IMR-90 (cell line): Measurements from ENCODE around the gene AXDND1. TPM values are rescaled to one million over a fixed set of nuclear protein-coding genes. Genes with fewer than 3 reads are reported as not detected.

Experiments used
- ATAC-seq: fragments of 200-7000 bp; cut with Tn5 transposase; 2 replicates; pipeline ENCODE4 v1.9.1; 2020; ENCODE audit warnings: low read depth, mild to moderate bottlenecking, moderate library complexity
- BruUV-seq: library from RNA; stranded (reverse); fragments of 400-500 nt; replicated peaks from 2 replicates; lab custom pipeline; 2021; lab: Mats Ljungman, UMichigan
- CTCF ChIA-PET: fragments of 300-600 bp; formaldehyde crosslinking; extraction: SDS; loops from one replicate; lab custom pipeline; 2021; ENCODE audit warnings: antibody characterized with exemption; lab: Yijun Ruan, JAX
- POLR2A ChIA-PET: fragments of 300-600 bp; sonication (Branson Sonifier 250); formaldehyde crosslinking; loops from one replicate; lab custom pipeline; 2022; ENCODE audit warnings: antibody characterized with exemption; ENCODE audit not compliant: unreplicated experiment; lab: Charles Lee
- DNase-seq: peaks from one replicate; pipeline ENCODE4 v3.0.0; 2013
- H2AFZ ChIP-seq: replicated peaks from 2 replicates; pipeline ENCODE3; 2013; ENCODE audit warnings: low read length, mild to moderate bottlenecking; ENCODE audit not compliant: poor library complexity
- H2AK5ac ChIP-seq: 2 replicates; pipeline ENCODE4 v1.6.1; 2013; ENCODE audit warnings: low read depth, low read length, inconsistent platforms
- H2AK9ac ChIP-seq: replicated peaks from 2 replicates; pipeline ENCODE3; 2013; ENCODE audit warnings: mild to moderate bottlenecking, low read depth, low read length, moderate library complexity; ENCODE audit not compliant: poor library complexity
- H2BK120ac ChIP-seq: 2 replicates; pipeline ENCODE4 v1.6.1; 2013; ENCODE audit warnings: low read depth, low read length, inconsistent platforms
- H2BK15ac ChIP-seq: 3 replicates; pipeline ENCODE4 v1.6.1; 2013; ENCODE audit warnings: low read depth, low read length, inconsistent platforms
- H2BK20ac ChIP-seq: 2 replicates; pipeline ENCODE4 v1.6.1; 2013; ENCODE audit warnings: low read depth, mild to moderate bottlenecking, inconsistent platforms, low read length, moderate library complexity
- H2BK5ac ChIP-seq: 2 replicates; pipeline ENCODE4 v1.6.1; 2013; ENCODE audit warnings: mild to moderate bottlenecking, low read depth, low read length, inconsistent platforms; ENCODE audit not compliant: poor library complexity, severe bottlenecking
- H3K14ac ChIP-seq: replicated peaks from 2 replicates; pipeline ENCODE4 v1.6.1; 2013; ENCODE audit warnings: low read depth, low read length, inconsistent platforms
- H3K18ac ChIP-seq: 2 replicates; pipeline ENCODE4 v1.6.1; 2013; ENCODE audit warnings: low read depth, low read length, control low read depth
- H3K23ac ChIP-seq: 2 replicates; pipeline ENCODE4 v1.6.1; 2013; ENCODE audit warnings: low read depth, low read length, inconsistent platforms
- H3K27ac ChIP-seq: 2 replicates; pipeline ENCODE4 v1.5.1; 2013; ENCODE audit warnings: mild to moderate bottlenecking, control low read depth, low read length; ENCODE audit not compliant: insufficient read depth
- H3K27me3 ChIP-seq: 2 replicates; pipeline ENCODE4 v1.6.1; 2013; ENCODE audit warnings: low read length; ENCODE audit not compliant: control insufficient read depth, insufficient read depth
- H3K36me3 ChIP-seq: 2 replicates; pipeline ENCODE4 v1.6.1; 2013; ENCODE audit warnings: low read length, mixed read lengths; ENCODE audit not compliant: control insufficient read depth, insufficient read depth
- H3K4ac ChIP-seq: 2 replicates; pipeline ENCODE4 v1.6.1; 2013; ENCODE audit warnings: low read depth, low read length, inconsistent platforms
- H3K4me1 ChIP-seq: 2 replicates; pipeline ENCODE4 v1.6.1; 2013; ENCODE audit warnings: low read length, mixed read lengths; ENCODE audit not compliant: control insufficient read depth, insufficient read depth
- H3K4me2 ChIP-seq: 2 replicates; pipeline ENCODE4 v1.6.1; 2013; ENCODE audit warnings: low read depth, mild to moderate bottlenecking, control low read depth, low read length, moderate library complexity
- H3K4me3 ChIP-seq: 2 replicates; pipeline ENCODE4 v1.5.1; 2013; ENCODE audit warnings: low read depth, mild to moderate bottlenecking, control low read depth, low read length, moderate library complexity; ENCODE audit not compliant: insufficient read depth
- H3K56ac ChIP-seq: 2 replicates; pipeline ENCODE4 v1.6.1; 2013; ENCODE audit warnings: low read length, inconsistent platforms; ENCODE audit not compliant: insufficient read depth; ENCODE audit errors: extremely low read depth
- H3K79me1 ChIP-seq, 2 experiments: 2 replicates each; pipeline ENCODE4 v1.6.1; 2013; ENCODE audit warnings: low read length in 2 of 2, inconsistent platforms in 1 of 2, low read depth in 1 of 2
- H3K9ac ChIP-seq: 2 replicates; pipeline ENCODE4 v1.6.1; 2013; ENCODE audit warnings: low read depth, low read length, control low read depth
- H3K9me1 ChIP-seq: 2 replicates; pipeline ENCODE4 v1.6.1; 2013; ENCODE audit warnings: low read length, inconsistent platforms; ENCODE audit not compliant: insufficient read depth
- H3K9me3 ChIP-seq: 2 replicates; pipeline ENCODE4 v1.6.1; 2013; ENCODE audit warnings: low read length; ENCODE audit not compliant: control insufficient read depth, insufficient read depth
- H4K20me1 ChIP-seq: 2 replicates; pipeline ENCODE4 v1.6.1; 2013; ENCODE audit warnings: low read length, inconsistent platforms; ENCODE audit not compliant: insufficient read depth
- H4K5ac ChIP-seq: 2 replicates; pipeline ENCODE4 v1.6.1; 2013; ENCODE audit warnings: mild to moderate bottlenecking, low read depth, low read length, control low read depth
- H4K8ac ChIP-seq, 2 experiments: 2 replicates each; pipeline ENCODE4 v1.6.1; 2013; ENCODE audit warnings: low read depth in 2 of 2, low read length in 2 of 2, control low read depth in 1 of 2, inconsistent platforms in 1 of 2
- H4K91ac ChIP-seq: 2 replicates; pipeline ENCODE4 v1.6.1; 2013; ENCODE audit warnings: low read depth, low read length, inconsistent platforms; ENCODE audit not compliant: insufficient read depth
- BHLHE40 ChIP-seq: fragments of 150-350 bp; IDR thresholded peaks from 2 replicates; pipeline ENCODE4 v1.6.1; 2016; ENCODE audit warnings: mild to moderate bottlenecking, low read depth, low read length
- CEBPB ChIP-seq: IDR thresholded peaks from 2 replicates; pipeline ENCODE4 v1.6.1; 2012; ENCODE audit warnings: low read depth, low read length, improper control_type of control experiment
- CHD1 ChIP-seq: IDR thresholded peaks from 2 replicates; pipeline ENCODE4 v1.6.1; 2012; ENCODE audit warnings: low read depth, low read length, improper control_type of control experiment
- CTCF ChIP-seq: conservative IDR thresholded peaks from 2 replicates; pipeline ENCODE4 v1.5.1; 2012; ENCODE audit warnings: mild to moderate bottlenecking, low read depth, low read length, improper control_type of control experiment
- ELK1 ChIP-seq: fragments of 150-350 bp; IDR thresholded peaks from 2 replicates; pipeline ENCODE4 v1.6.1; 2016; ENCODE audit warnings: low read depth, mild to moderate bottlenecking, low read length, moderate library complexity, borderline replicate concordance
- FOS ChIP-seq: fragments of 150-350 bp; IDR thresholded peaks from 2 replicates; pipeline ENCODE4 v1.6.1; 2016; ENCODE audit warnings: low read depth, low read length
- MAFK ChIP-seq: IDR thresholded peaks from 2 replicates; pipeline ENCODE4 v1.6.1; 2012; ENCODE audit warnings: low read depth, low read length, improper control_type of control experiment
- MAZ ChIP-seq: IDR thresholded peaks from 2 replicates; pipeline ENCODE4 v1.6.1; 2012; ENCODE audit warnings: low read depth, mild to moderate bottlenecking, low read length, improper control_type of control experiment, moderate library complexity, borderline replicate concordance
- MXI1 ChIP-seq: IDR thresholded peaks from 2 replicates; pipeline ENCODE4 v1.6.1; 2012; ENCODE audit warnings: low read depth, mild to moderate bottlenecking, low read length, moderate library complexity, borderline replicate concordance
- NFE2L2 ChIP-seq: fragments of 150-350 bp; IDR thresholded peaks from 2 replicates; pipeline ENCODE4 v1.6.1; 2016; ENCODE audit warnings: low read depth, mild to moderate bottlenecking, low read length
- POLR2A ChIP-seq: IDR thresholded peaks from 2 replicates; pipeline ENCODE4 v1.6.1; 2012; ENCODE audit warnings: mild to moderate bottlenecking, low read depth, low read length
- RAD21 ChIP-seq: IDR thresholded peaks from 2 replicates; pipeline ENCODE4 v1.6.1; 2012; ENCODE audit warnings: low read length, improper control_type of control experiment
- RCOR1 ChIP-seq: IDR thresholded peaks from 2 replicates; pipeline ENCODE4 v1.6.1; 2012; ENCODE audit warnings: mild to moderate bottlenecking, low read length, improper control_type of control experiment; ENCODE audit not compliant: insufficient replicate concordance
- RFX5 ChIP-seq: IDR thresholded peaks from 2 replicates; pipeline ENCODE4 v1.8.0; 2012; ENCODE audit warnings: low read depth, mild to moderate bottlenecking, low read length, moderate library complexity
- SMC3 ChIP-seq: fragments of 150-350 bp; IDR thresholded peaks from 2 replicates; pipeline ENCODE4 v1.6.1; 2016; ENCODE audit warnings: low read depth, mild to moderate bottlenecking, antibody characterized with exemption, low read length, moderate library complexity
- USF2 ChIP-seq: fragments of 150-350 bp; IDR thresholded peaks from 2 replicates; pipeline ENCODE4 v1.6.1; 2017; ENCODE audit warnings: mild to moderate bottlenecking, antibody characterized with exemption, low read length, low read depth
- WGBS, 2 experiments: methylation state at CpG; one replicate each; pipeline versions ENCODE4 v1.1.5 to v1.1.7; 2013; ENCODE audit warnings: missing lambda C conversion rate in 2 of 2; ENCODE audit not compliant: insufficient read length in 1 of 2; ENCODE audit errors: extremely low coverage in 2 of 2; 5-methylcytosine and 5-hydroxymethylcytosine counted together
- dilution Hi-C: fragments of 300-500 bp; cut with HindIII; formaldehyde crosslinking; loops from one replicate; pipeline ENCODE4 v1.14.3; 2018; ENCODE audit warnings: low sequenced_read_pairs; ENCODE audit not compliant: unreplicated experiment
- in situ Hi-C: fragments of 300-500 bp; cut with MboI; formaldehyde crosslinking; loops from 3 replicates; pipeline ENCODE4 v1.14.3; 2019; ENCODE audit warnings: low sequenced_read_pairs, inconsistent platforms, mixed read lengths
- intact Hi-C: fragments of 100-400 bp; cut with micrococcal nuclease; formaldehyde crosslinking; loops from 2 replicates; pipeline ENCODE4 v1.10.0; 2022
- polyA plus RNA-seq, 3 experiments: library from polyadenylated mRNA; depleted of rRNA; stranded (reverse); fragments of >200 nt; gene quantifications; 2 replicates each; pipeline ENCODE4 v1.2.3, GENCODE V29; 2012; ENCODE audit warnings: low replicate concordance in 1 of 3
- total RNA-seq: library from RNA; depleted of rRNA; stranded (reverse); fragments of >200 nt; gene quantifications from 2 replicates; pipeline ENCODE4 v1.2.3, GENCODE V29; 2012

The AXDND1 gene
- total and polyA plus RNA-seq, 2 of the 4 experiments (the other 2 are of a cell fraction) = not detected

- Histone ChIP-seq H2BK20ac (no peak overlapping the region), H2BK5ac (no peak overlapping the region), H4K5ac (no peak overlapping the region), H3K36me3 (no peaks in the 10 kb centered on the region), H3K79me1 (no peaks in the 10 kb centered on the region), H3K27me3 (no peaks in the 10 kb centered on the region), H2BK120ac (no peak overlapping the region), H3K23ac (no peak overlapping the region), H3K4ac (no peak overlapping the region), H3K9me3 (no peaks in the 10 kb centered on the region), H4K91ac (no peak overlapping the region), H3K4me1 (no peaks in the 10 kb centered on the region), H3K4me3 (no peak overlapping the region), H3K14ac (no peak overlapping the region), H3K4me2 (no peak overlapping the region), H3K9me1 (no peaks in the 10 kb centered on the region), H3K9ac (no peak overlapping the region), H2AK5ac (no peak overlapping the region), H2AFZ (no peak overlapping the region), H3K18ac (no peak overlapping the region), H2AK9ac (no peak overlapping the region), H2BK15ac (no peak overlapping the region), H3K56ac (no peak overlapping the region), H3K27ac (no peak overlapping the region), H4K8ac (no peak overlapping the region), H4K20me1 (no peaks in the 10 kb centered on the region)
- WGBS, 2 experiments = no CpG with 5 or more reads among the region's 1 CpG
- BruUV-seq = no TSS peak
- dilution Hi-C loops (no loop called here), intact Hi-C loops (no loop called here), in situ Hi-C loops (no loop called here)
- no peak for TF ChIP-seq CHD1
- TF ChIP-seq POLR2A = no peak
- no peak for TF ChIP-seq RAD21
- TF ChIP-seq BHLHE40 = no peak
- no peak for TF ChIP-seq RFX5
- TF ChIP-seq NFE2L2 = no peak
- TF ChIP-seq RCOR1 = no peak
- TF ChIP-seq MAZ = no peak
- TF ChIP-seq USF2 = no peak
- no peak for TF ChIP-seq CTCF
- TF ChIP-seq ELK1 = no peak
- TF ChIP-seq SMC3 = no peak
- no peak for TF ChIP-seq CEBPB
- TF ChIP-seq MXI1 = no peak
- TF ChIP-seq FOS = no peak
- TF ChIP-seq MAFK = no peak
- DNase-seq (no peak), ATAC-seq (no peak)
- ChIA-PET CTCF (no interaction called here), POLR2A (no interaction called here)
These were observed 164.6 kb downstream of the AXDND1 start for GRCh38 chr1:179530352-179530751.
